HCT116 (cell line): ENCODE measurements around the gene NCAPH2. TPM values are rescaled to one million over a fixed set of nuclear protein-coding genes. Genes with fewer than 3 reads are reported as not detected.

ENCODE experiments used
- ATAC-seq: fragments of 200-7000 bp; cut with Tn5 transposase; 2 replicates; pipeline ENCODE4 v1.9.1; 2020; ENCODE audit warnings: mild to moderate bottlenecking, moderate library complexity
- BruUV-seq: library from RNA; stranded (reverse); fragments of 400-500 nt; replicated peaks from 2 replicates; lab custom pipeline; 2021; lab: Mats Ljungman, UMichigan
- CTCF ChIA-PET: fragments of 300-600 bp; sonication (Branson Sonifier 250); formaldehyde crosslinking; loops from one replicate; lab custom pipeline; 2021; ENCODE audit warnings: antibody characterized with exemption; lab: Charles Lee
- POLR2A ChIA-PET: fragments of 300-600, 350-600 bp; sonication (Branson Sonifier 250); formaldehyde crosslinking; loops from one replicate; lab custom pipeline; 2021; ENCODE audit warnings: antibody characterized with exemption; lab: Charles Lee
- RAD21 ChIA-PET, 2 experiments: fragments of 300-600 bp; sonication (Branson Sonifier 250); formaldehyde crosslinking; loops; one replicate each; lab custom pipeline; 2023; ENCODE audit warnings: low total read pairs in 2 of 2; ENCODE audit not compliant: uncharacterized antibody in 2 of 2, unreplicated experiment in 2 of 2, low non-redundant PET in 1 of 2; lab: Charles Lee
- DNase-seq: peaks from one replicate; pipeline ENCODE4 v3.0.0-alpha.2; 2010; ENCODE audit warnings: low read depth, low spot score
- H2AFZ ChIP-seq: fragments of 200-600 bp; shearing (Covaris generic), sonication (generic); 2 replicates; pipeline ENCODE4 v1.6.1; 2017; ENCODE audit warnings: low read depth, mixed run types, mixed read lengths, antibody characterized with exemption, low read length; ENCODE audit not compliant: poor library complexity, severe bottlenecking
- H3K27ac ChIP-seq: 2 replicates; pipeline ENCODE4 v1.5.1; 2012; ENCODE audit warnings: low read depth, low read length
- H3K27me3 ChIP-seq: fragments of 200-600 bp; sonication (generic); 2 replicates; pipeline ENCODE4 v1.6.1; 2016; ENCODE audit warnings: mixed run types, low read length, mixed read lengths; ENCODE audit not compliant: insufficient read depth
- H3K36me3 ChIP-seq, 2 experiments: fragments of 200-500 bp in 1 of 2; fragments of 200-600 bp in 1 of 2; sonication (Bioruptor generic) in 1 of 2; sonication (generic) in 1 of 2; 2 replicates each; pipeline versions ENCODE4 v1.5.1 to v1.6.1; 2014 to 2016; ENCODE audit warnings: low read length in 2 of 2, inconsistent platforms in 1 of 2, mixed read lengths in 1 of 2, mixed run types in 1 of 2; ENCODE audit not compliant: insufficient read depth in 2 of 2, control insufficient read depth in 1 of 2
- H3K4me1 ChIP-seq, 2 experiments: fragments of 200-600 bp in 1 of 2; sonication (generic) in 1 of 2; 2 replicates each; pipeline versions ENCODE4 v1.5.1 to v1.6.1; 2012 to 2017; ENCODE audit warnings: low read length in 2 of 2, inconsistent platforms in 1 of 2, mild to moderate bottlenecking in 1 of 2, mixed read lengths in 1 of 2, mixed run types in 1 of 2, moderate library complexity in 1 of 2; ENCODE audit not compliant: insufficient read depth in 2 of 2, control insufficient read depth in 1 of 2
- H3K4me2 ChIP-seq: fragments of 200-600 bp; sonication (generic); 2 replicates; pipeline ENCODE4 v1.6.1; 2017; ENCODE audit warnings: mixed run types, low read length, mixed read lengths
- H3K4me3 ChIP-seq, 2 experiments: fragments of 200-600 bp in 1 of 2; sonication (generic) in 1 of 2; replicated peaks in 1 of 2; 2 replicates each; pipeline ENCODE4 v1.5.1; 2011 to 2016; ENCODE audit warnings: low read length in 2 of 2, control low read depth in 1 of 2, low read depth in 1 of 2, mild to moderate bottlenecking in 1 of 2, mixed read lengths in 1 of 2, mixed run types in 1 of 2
- H3K79me2 ChIP-seq: fragments of 200-600 bp; sonication (generic); 2 replicates; pipeline ENCODE4 v1.6.1; 2017; ENCODE audit warnings: mild to moderate bottlenecking, mixed run types, low read length, moderate library complexity, mixed read lengths; ENCODE audit not compliant: insufficient read depth
- H3K9ac ChIP-seq: fragments of 200-600 bp; sonication (generic); 2 replicates; pipeline ENCODE4 v1.6.1; 2016; ENCODE audit warnings: low read length, mixed read lengths
- H3K9me2 ChIP-seq: fragments of 200-600 bp; sonication (generic), shearing (Covaris generic); 2 replicates; pipeline ENCODE4 v1.6.1; 2017; ENCODE audit warnings: mixed run types, mild to moderate bottlenecking, moderate library complexity; ENCODE audit not compliant: insufficient read depth
- H3K9me3 ChIP-seq, 2 experiments: fragments of 200-500 bp in 1 of 2; fragments of 200-600 bp in 1 of 2; sonication (Bioruptor generic) in 1 of 2; sonication (generic) in 1 of 2; 2 replicates each; pipeline ENCODE4 v1.6.1; 2014 to 2017; ENCODE audit warnings: low read length in 2 of 2, mixed read lengths in 2 of 2, inconsistent platforms in 1 of 2, low read depth in 1 of 2, mild to moderate bottlenecking in 1 of 2, mixed run types in 1 of 2, moderate library complexity in 1 of 2; ENCODE audit not compliant: control insufficient read depth in 1 of 2, insufficient read depth in 1 of 2
- H4K20me1 ChIP-seq: fragments of 200-600 bp; sonication (generic), shearing (Covaris generic); 2 replicates; pipeline ENCODE4 v1.6.1; 2017; ENCODE audit warnings: mixed run types, mild to moderate bottlenecking, moderate library complexity; ENCODE audit not compliant: insufficient read depth
- CBX3 ChIP-seq: IDR thresholded peaks from 2 replicates; pipeline ENCODE4 v1.6.1; 2012; ENCODE audit warnings: low read depth
- CEBPB ChIP-seq: IDR thresholded peaks from 2 replicates; pipeline ENCODE4 v1.6.1; 2012; ENCODE audit warnings: low read depth
- CTCF ChIP-seq, 3 experiments: fragments of 200-600 bp in 1 of 3; sonication (generic) in 1 of 3; IDR thresholded peaks in 2 of 3; conservative IDR thresholded peaks in 1 of 3; 2 replicates each; pipeline ENCODE4 v1.5.1; 2012 to 2017; ENCODE audit warnings: low read depth in 2 of 3, low read length in 2 of 3, antibody characterized with exemption in 1 of 3, borderline replicate concordance in 1 of 3, control low read depth in 1 of 3, mild to moderate bottlenecking in 1 of 3, mixed read lengths in 1 of 3, mixed run types in 1 of 3, moderate library complexity in 1 of 3; ENCODE audit not compliant: insufficient read depth in 1 of 3
- EGR1 ChIP-seq: IDR thresholded peaks from 2 replicates; pipeline ENCODE4 v1.6.1; 2012; ENCODE audit warnings: low read depth
- FOSL1 ChIP-seq: IDR thresholded peaks from 2 replicates; pipeline ENCODE4 v1.6.1; 2012; ENCODE audit warnings: low read depth
- MAX ChIP-seq: IDR thresholded peaks from 2 replicates; pipeline ENCODE4 v1.6.1; 2012
- RAD21 ChIP-seq: IDR thresholded peaks from 2 replicates; pipeline ENCODE4 v1.6.1; 2012; ENCODE audit warnings: low read depth, mild to moderate bottlenecking
- REST ChIP-seq: IDR thresholded peaks from 2 replicates; pipeline ENCODE4 v1.6.1; 2012; ENCODE audit warnings: low read depth
- SP1 ChIP-seq: IDR thresholded peaks from 2 replicates; pipeline ENCODE4 v1.6.1; 2012; ENCODE audit warnings: low read depth
- YY1 ChIP-seq: IDR thresholded peaks from 2 replicates; pipeline ENCODE4 v1.6.1; 2011; ENCODE audit warnings: low read length, low read depth, moderate library complexity, mild to moderate bottlenecking; ENCODE audit not compliant: insufficient replicate concordance; ENCODE audit errors: extremely low read depth
- intact Hi-C: fragments of 100-400 bp; cut with micrococcal nuclease; formaldehyde crosslinking; loops from 2 replicates; pipeline ENCODE4 v1.10.0; 2022
- total RNA-seq: library from RNA; stranded (reverse); gene quantifications from one replicate; pipeline ENCODE4 v1.2.1, GENCODE V29; 2021; ENCODE audit not compliant: unreplicated experiment

NCAPH2 gene
- total RNA-seq, 1 experiment from 2014 or later, result 99.1 TPM

GRCh38 chr22:50498322-50498890, 9.6 kb upstream of the NCAPH2 start:
- BruUV-seq, result no TSS peak
- no peaks in the 10 kb centered on the region for H3K9me2 ChIP-seq
- H3K36me3 ChIP-seq, result no peaks in the 10 kb centered on the region
- H3K4me2 ChIP-seq, result peak overlapping the region; percentile 59
- H3K9ac ChIP-seq, result no peak overlapping the region
- no peaks in the 10 kb centered on the region for H3K79me2 ChIP-seq
- peak; percentile 91 for ATAC-seq
- ChIA-PET CTCF (interaction anchor here (0.8 to 2.5 kb wide), 10 partner anchors 9 to 257 kb away, joined by 3 to 10 read pairs (median 4); partner anchors contain the start of genes LMF2, NCAPH2 and SCO2), RAD21 (no interaction called here), POLR2A (no interaction called here)
- H3K27ac ChIP-seq, result no peak overlapping the region
- no peaks in the 10 kb centered on the region for H3K9me3 ChIP-seq
- intact Hi-C loops, result loop anchor here (5.0 kb wide), 1 partner anchor 246 kb away; the partner anchor contains the start of gene HDAC10
- no peaks in the 10 kb centered on the region for H3K27me3 ChIP-seq
- DNase-seq, result peak; percentile 44
- H3K4me1 ChIP-seq, result peaks cover 4 to 8% of the 10 kb centered on the region in 2 experiments; a peak in 3 of 4 replicates
- TF ChIP-seq CTCF (IDR thresholded peaks at IDR 0.05 in 2 of 3, conservative IDR thresholded peaks at IDR 0.05 in 1 of 3; ENCODE audit: borderline replicate concordance in 1 of 3, insufficient read depth in 1 of 3, low read depth in 2 of 3, low read length in 2 of 3) (peak; percentile 68 to 77 (median 76)), REST (no peak), FOSL1 (no peak), CBX3 (no peak), EGR1 (no peak), SP1 (no peak), CEBPB (no peak), MAX (no peak), YY1 (no peak), RAD21 (peak; percentile 82)
- no peaks in the 10 kb centered on the region for H4K20me1 ChIP-seq
- no peak overlapping the region for H2AFZ ChIP-seq
- peak overlapping the region in 1 of 2 experiments; percentile 9; a peak in 1 of 4 replicates for H3K4me3 ChIP-seq
